ENCODE results near the gene STAT1.

DNA sequence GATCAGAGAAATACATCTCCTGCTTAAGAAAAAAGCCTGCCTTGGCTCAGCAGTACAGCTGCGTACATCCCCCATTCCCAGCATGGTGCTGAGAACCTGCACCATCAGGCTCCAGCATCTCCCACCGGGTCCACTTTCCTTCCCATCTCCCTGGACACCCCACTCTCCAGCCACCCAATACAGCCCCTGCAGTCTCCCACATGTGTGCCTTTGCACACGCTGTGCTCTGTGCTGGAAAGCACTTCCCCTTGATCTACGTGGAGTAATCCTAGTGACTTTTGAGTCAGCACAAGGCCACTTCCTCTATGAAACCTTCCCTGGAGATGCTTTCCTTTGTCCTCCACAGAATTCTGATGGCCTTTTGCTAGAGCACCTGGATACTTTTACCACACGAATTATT lies 17.0 kb downstream of the STAT1 start:
- TF ChIP-seq PPARA (CRISPR knock-in tag; IDR thresholded peaks at IDR 0.05; ENCODE audit: borderline replicate concordance) = no peak
- TF ChIP-seq ARNTL (CRISPR knock-in tag; IDR thresholded peaks at IDR 0.05; ENCODE audit: borderline replicate concordance, low read depth) = no peak
- no peak for TF ChIP-seq RARB (CRISPR knock-in tag; IDR thresholded peaks at IDR 0.05)
- TF ChIP-seq TOX (CRISPR knock-in tag; IDR thresholded peaks at IDR 0.05; ENCODE audit: borderline replicate concordance) = no peak
- no peak for TF ChIP-seq CREB5 (CRISPR knock-in tag; IDR thresholded peaks at IDR 0.05; ENCODE audit: low read depth)
- TF ChIP-seq PATZ1 (CRISPR knock-in tag; IDR thresholded peaks at IDR 0.05; ENCODE audit: borderline replicate concordance) = no peak
- no peak for TF ChIP-seq ZNF70 (CRISPR knock-in tag; IDR thresholded peaks at IDR 0.05)
- TF ChIP-seq OSR1 (CRISPR knock-in tag; IDR thresholded peaks at IDR 0.05) = no peak
- TF ChIP-seq, protein P1, sequence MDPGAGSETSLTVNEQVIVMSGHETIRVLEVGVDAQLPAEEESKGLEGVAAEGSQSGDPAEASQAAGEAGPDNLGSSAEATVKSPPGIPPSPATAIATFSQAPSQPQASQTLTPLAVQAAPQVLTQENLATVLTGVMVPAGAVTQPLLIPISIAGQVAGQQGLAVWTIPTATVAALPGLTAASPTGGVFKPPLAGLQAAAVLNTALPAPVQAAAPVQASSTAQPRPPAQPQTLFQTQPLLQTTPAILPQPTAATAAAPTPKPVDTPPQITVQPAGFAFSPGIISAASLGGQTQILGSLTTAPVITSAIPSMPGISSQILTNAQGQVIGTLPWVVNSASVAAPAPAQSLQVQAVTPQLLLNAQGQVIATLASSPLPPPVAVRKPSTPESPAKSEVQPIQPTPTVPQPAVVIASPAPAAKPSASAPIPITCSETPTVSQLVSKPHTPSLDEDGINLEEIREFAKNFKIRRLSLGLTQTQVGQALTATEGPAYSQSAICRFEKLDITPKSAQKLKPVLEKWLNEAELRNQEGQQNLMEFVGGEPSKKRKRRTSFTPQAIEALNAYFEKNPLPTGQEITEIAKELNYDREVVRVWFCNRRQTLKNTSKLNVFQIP (CRISPR knock-in tag; IDR thresholded peaks at IDR 0.05; ENCODE audit: borderline replicate concordance, low read depth) = no peak
- TF ChIP-seq TCF4 (CRISPR knock-in tag; IDR thresholded peaks at IDR 0.05; ENCODE audit: borderline replicate concordance) = no peak
- no peak for TF ChIP-seq ISL1 (CRISPR knock-in tag; IDR thresholded peaks at IDR 0.05)
- TF ChIP-seq ESRRG (CRISPR knock-in tag; IDR thresholded peaks at IDR 0.05) = no peak
